CD4-positive, alpha-beta T cell treated with Interleukin-4 for 4 hours (primary cell): Measurements from ENCODE around the gene SLC2A13.

Experiments used
- DNase-seq: peaks from one replicate; pipeline ENCODE4 v3.0.0-alpha.2; 2020

SLC2A13 gene

GRCh38 chr12:40105515-40106201, at the start of gene SLC2A13:
TSS of gene SLC2A13 (minus strand) at chr12:40106081. CDS start at chr12:40105808, 273 bp downstream.
- peak; percentile 61 for DNase-seq

- DNase-seq: no peak
Observed at GRCh38 chr12:40154381-40154780, 48.5 kb upstream of the SLC2A13 start.

- DNase-seq: no peak
Observed at GRCh38 chr12:40153432-40153831, 47.6 kb upstream of the SLC2A13 start.

- peak; percentile 55 for DNase-seq
Observed at GRCh38 chr12:40152783-40153383, 47.0 kb upstream of the SLC2A13 start.

- DNase-seq: no peak
Observed at GRCh38 chr12:40149673-40150260, 43.9 kb upstream of the SLC2A13 start.

- no peak for DNase-seq
Observed at GRCh38 chr12:40146800-40147797, 41.2 kb upstream of the SLC2A13 start.

- DNase-seq: no peak
Observed at GRCh38 chr12:40145896-40146295, 40.0 kb upstream of the SLC2A13 start.

GRCh38 chr12:40144023-40144422, 38.1 kb upstream of the SLC2A13 start:
- DNase-seq: no peak

- DNase-seq: no peak
Observed at GRCh38 chr12:40142001-40142744, 36.3 kb upstream of the SLC2A13 start.

GRCh38 chr12:40138526-40138925, 32.6 kb upstream of the SLC2A13 start:
- DNase-seq: no peak

- DNase-seq: peak; percentile 39
Observed at GRCh38 chr12:40137252-40137651, 31.4 kb upstream of the SLC2A13 start.

- no peak for DNase-seq
Observed at GRCh38 chr12:40127408-40127807, 21.5 kb upstream of the SLC2A13 start.

GRCh38 chr12:40123496-40123895, 17.6 kb upstream of the SLC2A13 start:
- no peak for DNase-seq

- no peak for DNase-seq
Observed at GRCh38 chr12:40122842-40123241, 17.0 kb upstream of the SLC2A13 start.

- no peak for DNase-seq
Observed at GRCh38 chr12:40117818-40118217, 11.9 kb upstream of the SLC2A13 start.

- DNase-seq: no peak
Observed at GRCh38 chr12:40110586-40110985, 4.7 kb upstream of the SLC2A13 start.

- peak; percentile 25 for DNase-seq
Observed at GRCh38 chr12:40107803-40108620, 2.1 kb upstream of the SLC2A13 start.

- DNase-seq: peak; percentile 87
Observed at GRCh38 chr12:40107098-40107802, 1.4 kb upstream of the SLC2A13 start.

GRCh38 chr12:40106655-40107054, 774 bp upstream of the SLC2A13 start:
- no peak for DNase-seq

GRCh38 chr12:40106202-40106533, 287 bp upstream of the SLC2A13 start:
- no peak for DNase-seq

- no peak for DNase-seq
Observed at GRCh38 chr12:40105265-40105514, 691 bp downstream of the SLC2A13 start.
